Central memory CD4-positive, alpha-beta T cell (primary cell): Measurements from ENCODE around the gene MPRIP.

Source experiments
- DNase-seq: peaks from one replicate; pipeline ENCODE4 v3.0.0; 2022

Gene MPRIP

GRCh38 chr17:17032131-17032692, 10.0 kb upstream of the MPRIP start:
- no peak for DNase-seq

GRCh38 chr17:17033466-17033865, 8.8 kb upstream of the MPRIP start:
- DNase-seq: no peak

- DNase-seq: no peak
These were observed 8.2 kb upstream of the MPRIP start for GRCh38 chr17:17034026-17034425.

DNA sequence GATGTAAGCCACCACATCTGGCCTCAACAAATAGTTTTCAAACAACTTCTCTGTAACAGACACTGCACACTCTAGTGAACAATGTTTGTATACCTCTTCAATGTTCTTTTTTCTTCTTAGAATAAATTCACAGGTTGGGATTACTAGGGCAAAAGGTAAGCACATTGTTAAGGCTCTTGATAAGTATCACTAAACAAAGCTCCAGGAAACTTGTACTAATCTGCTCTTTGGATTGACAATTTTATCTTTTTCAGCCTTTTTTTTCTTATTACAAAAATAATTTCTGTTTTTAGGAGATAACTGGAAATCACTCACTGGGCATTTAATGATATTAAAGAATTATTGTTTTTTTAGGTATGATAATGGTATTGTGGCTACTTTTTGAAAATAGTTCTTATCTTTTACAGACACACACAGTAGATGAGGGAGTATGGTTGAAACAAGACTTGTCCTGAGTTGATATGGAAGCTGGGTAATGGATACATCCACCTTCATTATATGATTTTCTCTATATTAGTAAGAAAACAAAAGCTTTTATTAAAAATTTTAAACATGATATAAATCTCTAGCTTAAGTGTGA, 7.7 kb upstream of the MPRIP start:
- no peak for DNase-seq

- DNase-seq: no peak
These were observed 6.8 kb upstream of the MPRIP start for GRCh38 chr17:17035490-17035889.

DNA sequence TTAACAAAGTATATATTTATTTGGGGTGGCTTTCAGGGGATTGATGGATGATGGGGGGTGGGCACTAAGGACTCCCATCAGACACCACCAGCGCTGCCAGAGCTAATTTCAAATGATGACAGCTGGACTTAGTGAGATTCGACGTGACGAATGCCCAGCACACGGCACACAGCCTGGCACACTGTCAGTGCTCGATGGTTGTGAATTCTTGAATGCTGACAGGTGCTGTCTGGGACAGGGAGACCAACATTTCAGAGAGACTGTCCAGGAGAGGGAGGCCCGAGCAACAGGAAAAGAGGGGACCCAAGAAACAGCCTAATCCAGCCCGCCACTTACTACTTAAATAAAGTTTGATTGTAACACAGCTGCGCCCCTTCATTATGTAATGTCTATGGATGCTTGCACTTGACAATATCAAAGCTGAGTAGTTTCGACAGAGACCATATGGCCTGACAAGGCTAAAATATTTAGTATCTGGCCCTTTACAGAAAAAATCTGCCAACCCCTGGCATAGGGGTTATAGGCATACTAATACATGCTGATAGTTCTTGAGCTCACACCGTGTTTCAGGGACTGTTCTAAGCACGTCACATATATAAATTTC, 6.2 kb upstream of the MPRIP start:
- no peak for DNase-seq

DNA sequence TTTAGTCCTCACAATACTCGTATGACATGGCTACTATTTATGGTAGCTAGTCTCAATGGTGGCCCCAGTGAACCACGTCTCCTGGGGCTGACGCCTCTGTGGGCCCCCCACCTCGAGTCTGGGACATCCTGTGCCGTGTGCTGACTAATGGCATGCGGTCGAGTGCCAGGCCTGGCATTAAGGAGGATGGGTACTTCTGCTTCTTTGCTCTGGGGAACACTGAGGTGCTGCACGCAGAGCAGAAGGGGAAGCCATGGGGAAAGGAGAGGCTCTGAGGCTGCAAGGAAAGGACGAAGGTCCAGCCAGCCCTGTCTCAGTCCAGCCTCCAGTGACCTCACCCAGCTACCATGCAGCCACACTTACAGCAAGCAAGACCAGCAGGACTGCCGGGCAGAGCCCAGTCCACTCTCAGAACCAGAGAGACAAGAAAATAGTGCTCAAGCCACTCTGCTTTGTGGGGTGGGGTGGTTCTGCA, 5.7 kb upstream of the MPRIP start:
- DNase-seq: no peak

GRCh38 chr17:17039911-17040310, 2.3 kb upstream of the MPRIP start:
- no peak for DNase-seq

DNA sequence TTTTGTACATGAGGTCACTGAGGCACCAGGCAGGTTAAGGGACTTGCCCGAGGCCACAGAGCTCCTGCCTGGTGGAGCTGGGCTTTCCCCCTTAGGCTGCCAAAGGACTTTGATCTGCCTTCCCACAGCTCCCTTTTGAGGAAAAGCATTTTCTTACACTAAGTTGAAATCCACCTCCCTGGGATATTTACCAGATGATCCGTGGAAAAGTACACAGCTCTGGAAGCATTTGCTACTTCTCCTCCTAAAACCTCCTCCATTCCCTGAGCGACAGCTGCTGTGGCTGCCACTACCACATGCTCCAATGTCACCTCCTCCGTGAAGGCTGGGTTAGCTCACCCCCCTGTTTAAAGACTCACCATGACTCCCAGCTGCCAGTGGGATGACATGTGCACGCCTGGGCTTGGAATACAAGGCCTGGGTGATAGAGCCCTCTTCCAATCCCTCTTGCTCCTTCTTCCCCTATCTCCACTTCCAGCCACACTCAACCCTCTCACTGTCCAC, 1.2 kb upstream of the MPRIP start:
- DNase-seq: no peak

GRCh38 chr17:17041571-17042383, 480 bp upstream of the MPRIP start:
- peak; percentile 93 for DNase-seq

DNA sequence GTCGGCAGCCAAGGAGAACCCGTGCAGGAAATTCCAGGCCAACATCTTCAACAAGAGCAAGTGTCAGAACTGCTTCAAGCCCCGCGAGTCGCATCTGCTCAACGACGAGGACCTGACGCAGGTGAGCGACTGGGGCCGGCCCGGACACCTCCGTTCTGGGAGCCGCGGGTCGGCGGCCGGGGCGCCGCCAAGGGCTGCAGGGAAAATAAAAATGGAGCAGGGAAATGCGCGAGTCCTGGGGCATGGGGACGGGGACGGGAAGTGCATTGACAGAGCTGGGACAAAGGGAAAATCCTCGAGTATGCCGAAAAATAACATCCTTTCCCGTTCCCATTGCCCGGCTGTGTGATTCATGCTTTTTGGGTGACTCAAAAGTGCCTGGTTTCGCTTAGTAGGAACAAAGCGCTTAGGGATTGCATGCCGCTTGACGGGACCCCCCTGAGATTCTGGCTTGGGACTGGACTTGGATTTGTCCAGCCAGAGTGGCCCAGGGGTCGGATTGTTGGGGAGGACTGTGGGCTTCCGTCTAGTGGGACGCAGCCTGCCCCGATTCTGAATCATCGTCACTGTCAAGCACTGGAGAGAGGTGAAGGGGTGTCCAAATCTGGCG, 699 bp downstream of the MPRIP start:
- DNase-seq: no peak

DNA sequence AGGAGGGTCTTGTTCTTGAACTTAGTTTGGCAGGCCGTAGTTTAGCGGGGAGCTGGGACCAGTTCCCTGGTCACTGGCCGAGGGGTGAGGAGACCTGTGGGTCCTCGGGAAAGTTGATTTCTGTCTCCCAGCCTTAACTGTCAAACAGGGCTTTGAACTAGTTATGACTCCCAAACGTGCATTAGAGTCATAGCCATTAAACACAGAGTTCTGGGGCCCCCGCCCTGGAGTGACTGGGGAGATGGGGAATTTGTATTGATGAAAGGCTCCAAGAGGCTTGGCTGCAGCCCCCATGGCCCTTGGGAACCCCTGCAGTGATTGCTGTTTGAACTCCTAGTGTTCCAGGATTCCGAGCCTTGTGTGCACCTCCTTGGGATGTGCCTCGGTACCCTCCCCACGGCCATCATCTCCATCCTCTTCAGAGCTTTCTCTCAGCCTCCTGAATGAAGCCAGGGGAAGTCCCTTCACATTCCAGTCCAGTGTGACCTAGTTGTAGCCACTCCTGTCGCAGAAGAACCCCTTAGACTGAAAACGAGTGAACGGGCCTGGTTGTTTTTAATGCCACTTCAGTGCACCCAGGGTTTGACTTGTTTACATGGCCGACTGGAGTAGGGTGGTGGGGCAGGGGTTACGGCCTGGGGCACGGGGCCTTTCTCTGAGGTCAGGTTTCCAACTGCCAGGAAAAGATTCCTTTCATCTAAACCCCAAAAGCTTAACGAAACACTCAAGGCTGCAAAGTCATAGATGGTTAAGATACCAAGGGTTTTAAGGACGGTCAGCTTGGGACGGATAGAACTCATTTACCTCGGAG, 1.4 kb downstream of the MPRIP start:
- DNase-seq: no peak

GRCh38 chr17:17044846-17045561, 2.7 kb downstream of the MPRIP start:
- no peak for DNase-seq

- no peak for DNase-seq
These were observed 5.8 kb downstream of the MPRIP start for GRCh38 chr17:17048106-17048505.

GRCh38 chr17:17050346-17051345, 8.4 kb downstream of the MPRIP start:
- no peak for DNase-seq

DNA sequence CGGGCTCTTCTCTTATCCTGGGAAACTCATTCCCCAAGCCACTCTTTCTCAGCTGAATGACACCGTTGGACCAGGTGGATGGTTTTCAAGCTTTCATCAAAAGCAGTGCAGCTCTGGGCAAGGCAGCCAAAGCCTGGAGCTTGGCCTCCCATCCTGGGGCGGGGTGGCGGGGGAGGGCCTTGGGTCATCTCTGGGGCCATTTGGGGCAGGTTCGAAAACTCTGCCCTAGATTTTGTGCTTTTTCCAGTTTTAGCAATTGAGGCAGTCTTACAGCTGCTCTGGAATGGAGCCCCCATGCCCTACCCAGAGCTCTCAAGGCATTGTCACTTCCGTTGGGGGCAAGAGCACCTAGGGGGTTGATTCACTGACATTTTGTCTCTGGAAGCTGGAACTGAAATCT, 9.1 kb downstream of the MPRIP start:
- no peak for DNase-seq

GRCh38 chr17:17051791-17052461, 9.7 kb downstream of the MPRIP start:
- DNase-seq: no peak

GRCh38 chr17:17052462-17053221, 10.4 kb downstream of the MPRIP start:
- DNase-seq: no peak
